Stimulated activated naive CD4-positive, alpha-beta T cell treated with Interleukin-2 at 50 U/mL for 16 hours (primary cell): Measurements from ENCODE around the gene MYG1.
"Not testable (repeated sequence)": the region's sequence is repeated elsewhere in the genome, so short reads cannot be mapped to it uniquely, and the experiment has no call there.

Experiments
- DNase-seq: peaks from one replicate; lab custom pipeline; 2025; lab: John Stamatoyannopoulos, UW

The MYG1 gene

DNA sequence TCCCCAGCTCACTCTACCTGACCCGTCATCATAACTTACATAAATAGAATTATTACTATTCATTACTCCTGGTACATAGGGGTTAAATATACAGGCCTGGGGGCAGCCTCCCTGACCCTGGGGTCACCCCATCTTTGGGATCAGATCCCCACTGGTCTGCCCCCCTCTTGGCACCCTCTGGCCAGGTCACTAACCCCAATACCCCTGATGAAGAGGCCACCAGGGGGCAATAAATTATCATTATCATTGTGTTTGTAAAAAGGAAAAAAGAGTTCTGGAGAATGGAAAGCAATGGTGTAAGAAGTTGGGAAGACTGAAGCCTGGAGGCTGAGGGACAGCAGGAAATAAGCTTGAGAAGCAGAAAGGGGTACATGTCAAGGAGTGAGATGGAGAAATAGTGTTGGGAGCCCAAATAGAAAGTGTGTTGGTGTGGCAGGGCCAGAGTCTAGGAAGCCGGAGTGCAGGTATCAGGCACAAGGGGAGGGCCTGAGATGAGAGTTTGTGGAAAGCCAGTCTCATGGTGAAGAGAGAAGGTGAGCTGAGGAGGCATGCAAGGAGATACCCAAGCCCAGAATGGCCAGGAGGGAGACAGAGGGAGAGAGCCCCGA, 28.0 kb downstream of the MYG1 start:
- no peak for DNase-seq

DNA sequence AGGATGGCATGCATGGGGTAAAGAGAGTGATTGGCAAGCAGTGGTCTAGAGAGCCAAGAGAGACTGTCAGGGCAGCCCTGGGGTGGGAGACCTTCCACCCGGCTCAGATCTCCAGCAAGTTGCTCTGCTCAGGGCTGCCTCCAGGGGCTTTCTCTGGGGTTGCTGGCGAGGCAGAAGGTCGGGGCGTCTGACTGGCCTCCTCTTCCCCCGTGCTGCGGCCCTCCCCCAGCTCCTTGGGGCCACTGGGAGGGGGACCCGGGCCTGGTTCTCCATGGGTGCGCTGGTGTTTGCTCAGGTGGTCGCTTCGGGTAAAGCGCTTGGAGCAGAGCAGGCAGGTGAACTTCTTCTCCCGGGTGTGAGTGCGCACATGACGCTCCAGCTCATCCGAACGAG, 28.5 kb downstream of the MYG1 start:
- no peak for DNase-seq

DNA sequence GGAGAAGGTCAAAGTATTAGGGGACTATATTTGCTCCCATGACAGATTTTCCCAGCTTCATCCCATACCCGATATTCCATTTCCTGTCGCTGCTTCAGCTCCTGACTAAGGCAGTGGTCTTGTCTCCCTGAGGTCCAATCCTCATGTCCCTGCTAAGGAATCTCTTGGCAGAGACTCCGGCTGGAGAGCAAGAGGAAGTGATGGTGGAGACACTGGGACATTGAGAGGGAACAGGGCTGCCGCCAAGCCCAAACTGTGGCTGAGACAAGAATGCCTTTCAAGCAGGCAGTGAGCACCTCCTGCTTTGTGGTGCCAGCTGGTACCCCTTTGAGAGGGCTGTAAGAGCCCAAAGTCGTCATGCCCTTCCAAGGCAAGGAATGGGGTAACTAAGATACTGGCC, 31.2 kb downstream of the MYG1 start:
- no peak for DNase-seq

DNA sequence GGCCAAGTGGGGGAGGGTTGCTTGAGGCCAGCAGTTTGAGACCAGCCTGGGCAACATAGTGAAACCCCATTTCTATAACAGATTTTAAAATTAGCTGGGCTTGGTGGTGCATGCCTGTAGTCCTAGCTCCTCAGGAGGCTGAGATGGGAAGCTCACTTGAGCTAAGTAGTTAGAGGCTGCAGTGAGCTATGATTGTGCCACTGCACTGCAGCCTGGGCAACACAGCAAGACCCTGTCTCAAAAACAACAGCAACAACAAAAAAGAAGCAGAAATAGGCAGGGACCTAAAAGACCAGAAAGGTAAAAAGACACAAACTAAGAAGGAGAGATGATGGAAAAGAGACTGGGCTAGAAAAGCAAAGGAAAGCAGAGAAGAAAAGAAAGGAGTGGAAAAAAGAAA, 32.8 kb downstream of the MYG1 start:
- not testable (repeated sequence) for DNase-seq

DNA sequence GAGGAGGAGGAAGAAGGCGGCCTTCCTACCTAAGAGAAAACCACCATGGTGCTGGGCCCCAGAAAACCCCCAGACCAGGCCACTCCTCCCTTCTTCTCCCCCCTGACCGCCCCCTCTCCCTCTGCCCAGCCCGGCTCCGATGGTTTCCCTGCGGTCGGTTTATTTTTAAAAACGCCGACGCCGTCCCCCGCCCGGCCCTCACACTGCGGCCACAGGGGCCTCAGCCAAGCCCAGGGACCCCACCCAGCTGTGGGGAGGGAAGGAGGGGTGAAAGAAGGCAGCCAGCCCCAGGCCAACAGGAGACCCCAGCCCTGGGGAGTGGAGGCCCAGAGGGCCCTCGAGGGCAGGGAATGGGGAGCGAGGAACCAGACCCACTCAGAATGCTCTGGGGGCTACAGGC, 33.2 kb downstream of the MYG1 start:
- no peak for DNase-seq

DNA sequence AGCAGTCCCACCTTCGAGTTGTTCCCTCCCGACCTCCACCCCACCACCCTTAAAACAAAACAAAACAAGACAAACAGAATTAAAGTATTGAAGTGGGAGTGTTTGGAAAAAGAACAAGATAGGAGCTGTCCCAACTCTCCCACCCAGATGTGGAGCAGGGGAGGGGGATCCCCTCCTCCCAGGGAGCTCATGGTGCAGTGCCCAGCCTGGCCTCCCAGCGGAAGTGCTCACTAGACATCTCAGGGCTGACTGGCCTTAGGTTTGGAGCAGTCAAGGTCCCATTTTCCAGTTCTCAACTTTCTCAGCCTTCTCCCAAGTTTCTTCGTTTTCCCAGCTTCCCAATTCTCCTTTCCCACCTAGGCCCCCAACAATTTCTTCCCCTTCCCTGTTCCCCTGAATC, 33.8 kb downstream of the MYG1 start:
- DNase-seq = no peak

DNA sequence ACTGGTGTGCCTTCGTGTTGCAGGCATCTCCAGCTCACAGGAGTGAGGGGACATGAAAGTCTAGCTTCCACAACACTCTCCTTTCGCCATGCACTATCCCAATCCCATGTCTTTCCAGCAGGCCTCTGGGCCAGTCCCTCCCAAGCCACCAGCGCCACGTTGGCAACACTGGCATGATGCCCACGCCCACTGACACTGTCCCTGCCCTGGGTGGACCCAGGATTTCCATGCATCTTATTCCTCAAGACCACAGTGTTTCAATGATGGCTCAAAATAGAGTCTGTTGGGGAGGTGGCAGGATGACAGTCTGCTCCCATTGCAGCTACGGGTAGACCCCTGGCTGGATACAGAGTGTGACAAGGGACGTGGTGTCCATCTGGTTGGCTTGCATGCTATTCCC, 34.4 kb downstream of the MYG1 start:
- DNase-seq = no peak

DNA sequence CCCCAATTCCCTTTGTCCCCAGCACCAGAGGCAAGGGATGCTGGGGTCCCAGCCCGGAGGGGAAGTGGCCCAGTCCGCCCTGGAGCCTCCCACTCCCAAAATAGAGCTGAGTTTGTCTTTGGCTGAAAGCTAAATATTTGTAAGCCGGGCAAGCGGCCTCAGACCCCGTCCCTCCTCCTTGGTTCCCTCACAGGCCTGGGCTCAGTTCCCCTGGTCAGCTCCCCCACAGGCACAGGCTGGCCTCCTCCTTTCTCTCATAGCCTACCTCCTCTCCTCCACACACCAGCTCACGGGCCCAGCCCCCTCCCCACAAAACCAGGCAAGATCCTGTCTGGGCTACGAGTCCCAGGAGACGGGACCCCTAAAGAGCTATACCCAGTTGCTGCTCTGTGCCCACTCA, 35.3 kb downstream of the MYG1 start:
- DNase-seq = no peak

DNA sequence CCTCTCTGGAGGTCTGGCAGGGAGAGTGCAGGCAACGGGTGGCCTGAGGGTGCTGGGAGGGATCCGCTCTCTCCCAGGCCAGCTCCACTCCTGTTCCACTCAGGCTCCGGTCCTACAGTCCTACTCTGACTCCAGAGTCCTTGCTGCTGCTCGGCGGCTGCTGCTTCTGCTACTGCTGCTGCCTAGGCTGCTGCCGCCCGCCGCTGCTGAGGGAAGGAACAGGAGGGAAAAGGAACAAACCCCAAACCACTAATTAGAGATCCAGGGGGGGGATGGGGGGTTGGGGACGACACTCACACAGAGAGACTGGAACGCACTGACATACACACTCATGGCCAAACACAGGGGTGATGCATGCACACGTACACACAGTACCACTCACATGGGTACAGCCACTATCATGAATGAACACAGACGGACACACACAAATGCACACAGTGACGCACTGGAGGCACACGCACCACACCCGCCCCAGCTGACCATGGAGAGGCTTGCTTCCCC, 36.7 kb downstream of the MYG1 start, which contains the start of gene SP7:
Gene SP7, minus strand, starts transcription at position 174 of the 501 bp plus-strand sequence. CDS start 708 bp downstream, outside the sequence.
- DNase-seq = no peak

DNA sequence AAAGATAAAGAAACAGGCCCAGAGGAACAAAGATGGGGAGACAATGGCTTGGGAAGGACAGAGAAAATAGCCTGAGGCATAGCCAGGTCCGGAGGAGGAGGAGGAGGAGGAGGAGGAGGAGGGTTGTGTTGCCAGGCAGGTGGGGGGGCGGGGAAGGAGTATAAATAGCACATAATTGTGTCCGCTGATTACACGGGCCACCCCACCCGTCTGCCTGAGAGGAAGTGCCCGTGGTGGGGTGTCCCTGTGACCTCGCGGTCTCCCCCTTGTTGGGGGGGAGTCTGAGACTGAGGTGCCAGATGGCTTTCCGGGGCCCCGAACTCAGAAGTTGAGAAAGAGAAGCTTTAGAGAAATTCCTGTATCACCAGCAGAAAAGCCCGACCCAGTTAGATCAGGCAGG, 38.5 kb downstream of the MYG1 start:
- DNase-seq = no peak

DNA sequence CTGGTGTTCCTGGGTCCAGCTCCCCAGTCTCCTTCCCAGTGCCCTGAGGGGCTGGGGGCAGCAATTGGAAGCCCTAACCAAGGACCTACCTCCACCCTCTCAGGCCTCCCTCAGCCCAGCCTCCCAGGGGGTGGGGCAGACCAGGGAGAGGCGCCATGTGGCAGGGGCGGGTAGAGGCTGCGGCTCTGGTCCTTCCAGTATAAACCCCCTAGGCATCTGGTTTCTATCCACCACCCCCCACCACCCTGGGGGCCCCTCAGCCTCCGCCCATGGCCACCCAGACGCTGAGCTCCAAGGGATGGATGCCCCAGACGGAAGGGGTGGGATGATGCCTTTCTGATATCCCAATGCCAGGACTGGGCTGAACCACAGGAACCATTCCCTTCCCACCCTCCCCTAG, 39.4 kb downstream of the MYG1 start:
- DNase-seq = no peak

DNA sequence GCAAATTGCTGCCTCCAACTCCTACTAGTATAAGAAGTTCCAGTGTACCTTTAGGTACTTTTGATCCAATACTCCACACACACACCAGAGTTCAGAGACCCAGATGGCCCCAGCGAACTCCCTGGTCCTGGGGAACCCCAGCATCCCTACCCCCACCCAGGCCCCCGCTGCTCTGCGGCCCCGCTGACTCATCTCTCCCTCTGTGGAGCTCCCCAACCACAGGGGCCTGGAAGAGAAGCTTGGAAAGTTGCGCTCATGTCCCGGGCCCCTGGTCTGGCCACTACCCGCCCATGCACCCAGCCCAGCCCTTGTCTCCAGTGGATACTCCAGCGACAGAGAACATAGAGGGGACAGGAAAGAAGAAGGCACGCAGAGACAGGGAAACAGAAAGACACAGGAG, 40.9 kb downstream of the MYG1 start:
- DNase-seq = no peak

DNA sequence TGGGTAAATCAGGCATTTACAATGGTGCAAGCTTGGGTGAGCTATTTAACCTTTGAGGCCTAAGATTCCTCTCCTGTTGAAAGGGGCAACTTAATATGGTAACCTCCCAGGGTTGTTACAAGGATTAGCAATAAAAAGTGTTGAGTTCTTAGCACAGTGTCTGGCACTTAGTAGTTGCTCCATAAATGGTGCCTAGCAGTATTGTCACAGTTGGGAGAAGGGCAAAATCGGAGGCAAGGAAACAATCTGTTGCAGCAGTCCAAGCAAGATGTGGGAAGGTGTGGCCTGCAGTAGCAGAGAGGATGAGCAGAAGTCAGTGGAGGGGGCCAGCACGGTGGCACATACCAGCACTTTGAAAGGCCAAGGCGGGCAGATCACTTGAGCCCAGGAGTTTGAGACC, 44.0 kb downstream of the MYG1 start:
- DNase-seq = no peak

DNA sequence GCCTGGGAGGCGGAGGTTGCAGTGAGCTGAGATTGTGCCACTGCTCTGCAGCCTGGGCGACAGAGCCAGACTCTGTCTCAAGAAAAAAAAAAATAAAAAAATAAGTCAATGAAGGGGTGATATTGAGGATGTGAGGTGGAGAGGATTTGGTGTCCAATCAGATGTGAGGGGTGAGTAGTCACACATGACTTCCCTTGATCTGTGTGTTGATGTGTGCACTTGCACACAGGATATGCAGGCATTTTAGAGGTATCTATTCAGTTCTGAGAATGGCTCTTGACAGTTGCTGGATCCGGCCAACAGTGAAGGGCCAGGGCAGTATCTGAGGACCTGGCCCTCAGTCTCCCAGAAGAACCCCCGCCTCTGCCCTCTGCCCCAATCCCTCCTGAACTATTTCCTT, 44.5 kb downstream of the MYG1 start:
- no peak for DNase-seq

DNA sequence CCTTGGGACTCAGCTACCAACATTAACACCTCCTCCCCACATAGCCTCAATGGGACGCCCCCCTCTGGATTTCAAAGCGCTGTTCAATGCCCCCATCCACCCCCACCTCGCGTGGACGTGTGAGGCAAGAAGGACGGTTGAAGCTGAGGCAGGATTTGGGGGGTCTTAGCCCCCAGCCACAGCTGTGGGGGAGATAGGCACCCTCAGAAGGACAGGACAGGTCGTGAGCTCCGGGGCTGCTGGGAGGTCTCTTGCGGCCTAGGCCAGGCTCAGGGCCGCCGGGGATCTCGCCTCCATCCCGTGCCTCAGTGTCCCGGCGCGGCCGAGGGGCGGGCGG, 45.0 kb downstream of the MYG1 start:
- DNase-seq = no peak

DNA sequence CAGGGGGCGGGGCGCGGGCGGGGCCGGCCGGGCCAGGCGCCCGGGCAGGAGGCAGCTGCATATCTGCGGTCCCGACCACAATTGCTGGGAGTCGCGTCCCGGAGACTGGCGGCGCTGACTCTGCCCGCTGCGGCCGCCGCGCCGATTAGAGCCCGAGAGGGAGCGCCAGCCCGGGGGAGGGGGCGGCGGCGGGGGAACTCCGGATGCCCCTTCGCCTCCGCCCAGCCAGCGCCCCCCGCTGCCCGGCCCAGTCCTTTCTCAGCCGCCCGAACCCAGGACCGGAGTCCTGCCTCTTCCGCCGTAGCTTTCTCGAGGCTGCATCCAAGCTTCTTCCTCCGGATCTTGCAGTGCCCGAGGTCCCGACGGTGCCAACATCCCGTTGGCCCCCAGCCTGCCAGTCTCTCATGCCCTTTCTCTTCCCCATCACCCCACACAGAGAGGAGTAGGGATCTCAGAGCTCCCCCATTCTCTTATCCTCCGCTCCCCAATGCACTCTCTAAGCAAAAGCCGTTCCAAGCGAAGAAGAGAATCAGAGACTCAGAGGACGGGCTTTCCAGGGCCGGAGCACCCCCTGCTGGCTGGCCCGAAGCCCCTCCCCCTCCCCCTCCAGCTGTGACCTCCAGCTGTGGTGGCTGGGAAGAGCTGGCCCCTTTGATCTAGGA, 45.5 kb downstream of the MYG1 start:
- peak; percentile 67 for DNase-seq

DNA sequence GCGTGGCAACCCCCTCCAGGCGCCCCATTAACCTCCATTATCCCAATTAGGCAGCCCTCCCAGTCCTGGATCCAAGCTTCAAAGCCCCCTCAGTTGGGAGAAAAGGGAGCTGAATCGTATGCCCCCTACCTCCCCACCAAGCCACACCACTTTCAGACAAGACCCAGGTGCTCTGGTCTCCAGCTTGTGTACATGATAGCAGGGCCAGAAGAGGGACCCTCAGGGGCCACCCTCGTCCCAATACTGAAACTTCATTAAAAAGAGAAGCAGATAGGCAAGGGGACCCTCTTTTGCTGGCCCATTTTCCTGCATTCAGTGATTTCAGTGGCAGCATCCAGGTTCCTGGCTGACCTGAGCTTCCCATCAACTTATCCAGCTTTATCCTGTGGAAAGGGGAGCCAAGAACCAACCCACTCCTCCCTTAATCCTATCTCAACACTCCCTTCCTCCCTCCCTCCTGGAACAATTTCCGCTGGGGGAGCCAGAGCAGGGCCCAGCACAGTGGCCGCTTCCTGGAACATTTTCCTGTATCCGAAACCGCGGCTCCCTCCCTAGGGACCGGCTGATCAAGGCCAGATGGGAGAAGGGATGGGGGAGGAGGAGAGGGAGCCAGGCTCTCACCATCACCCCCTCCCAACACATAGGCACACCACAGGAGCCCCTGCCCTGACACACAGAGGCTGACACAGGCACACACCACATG, 46.1 kb downstream of the MYG1 start:
- DNase-seq = no peak

DNA sequence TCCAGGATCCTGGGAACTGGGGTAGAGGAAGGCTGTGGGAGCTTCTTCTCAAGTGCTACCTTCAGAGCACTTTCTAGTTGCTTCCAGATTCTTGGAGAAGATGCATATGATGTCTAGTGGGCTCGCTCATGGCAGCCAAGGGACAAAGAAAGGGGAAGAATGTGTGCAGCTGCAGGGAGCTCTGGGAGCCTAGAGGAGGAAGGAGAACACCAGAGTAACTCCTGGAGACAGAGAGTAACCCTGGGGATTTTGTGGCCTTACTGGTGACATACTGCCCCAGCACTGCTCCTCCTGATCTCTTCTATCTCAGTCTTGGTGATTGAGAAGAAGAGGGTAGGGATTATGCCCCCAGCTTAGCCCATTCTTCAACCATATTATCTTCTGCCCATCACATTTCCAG, 47.0 kb downstream of the MYG1 start:
- DNase-seq = no peak

DNA sequence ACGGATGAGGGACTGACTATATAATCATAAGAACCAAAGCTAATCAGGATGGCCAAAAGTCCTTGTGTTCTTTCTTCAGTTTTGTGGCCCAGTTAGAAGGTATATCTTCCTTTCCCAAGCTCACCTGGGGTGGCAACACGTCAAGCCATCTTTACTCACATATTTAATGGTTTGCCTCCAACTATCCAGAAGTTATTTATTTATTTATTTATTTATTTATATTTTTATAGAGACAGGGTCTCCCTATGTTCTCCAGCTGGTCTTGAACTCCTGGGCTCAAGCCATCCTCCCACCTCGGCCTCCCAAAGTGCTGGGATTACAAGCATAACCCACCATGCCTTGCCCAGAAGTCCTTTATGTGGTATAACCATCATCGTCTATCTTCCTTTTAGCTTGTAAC, 48.4 kb downstream of the MYG1 start:
- no peak for DNase-seq

DNA sequence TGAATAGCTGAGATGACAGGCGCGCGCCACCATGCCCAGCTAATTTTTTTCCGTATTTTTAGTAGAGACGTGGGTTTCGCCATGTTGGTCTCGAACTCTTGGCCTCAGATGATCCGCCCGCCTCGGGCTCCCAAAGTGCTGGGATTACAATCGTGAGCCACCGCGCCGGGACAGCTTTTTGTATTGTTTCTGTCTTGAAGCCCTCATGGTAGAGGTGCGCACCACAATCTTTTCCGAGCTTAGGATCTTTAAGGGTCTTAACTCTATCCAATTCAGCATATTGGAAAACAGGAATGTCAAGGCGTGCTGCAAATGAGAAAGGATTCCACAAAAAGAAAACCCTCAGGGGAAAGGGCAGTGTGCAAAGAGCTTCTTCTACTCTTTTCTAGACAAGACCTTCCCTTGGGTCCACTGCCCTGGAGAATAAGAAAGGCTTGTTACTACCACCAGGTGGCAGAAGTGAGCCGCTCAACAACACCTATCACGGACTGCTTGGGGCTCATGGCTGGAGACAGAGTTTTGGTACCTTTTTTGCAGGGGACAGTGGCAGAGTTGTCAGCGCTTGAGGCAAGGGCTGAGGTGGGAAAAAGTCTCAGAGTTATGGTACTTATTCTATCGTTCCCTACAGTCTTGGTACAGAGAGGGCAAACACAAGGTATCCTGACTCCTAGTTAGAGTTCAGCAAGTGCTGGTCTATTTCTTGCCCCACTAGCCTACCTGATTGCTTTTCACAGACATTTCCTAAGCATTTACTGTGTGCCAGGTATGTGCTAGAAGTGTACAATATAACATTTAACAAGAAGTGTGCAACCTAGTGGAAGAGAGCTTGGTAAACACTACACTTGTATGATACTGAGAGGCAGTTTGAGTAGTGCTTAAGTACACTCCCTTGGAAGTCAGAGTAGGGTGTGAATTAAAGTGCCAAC, 53.1 kb downstream of the MYG1 start:
- DNase-seq = peak; percentile 74

DNA sequence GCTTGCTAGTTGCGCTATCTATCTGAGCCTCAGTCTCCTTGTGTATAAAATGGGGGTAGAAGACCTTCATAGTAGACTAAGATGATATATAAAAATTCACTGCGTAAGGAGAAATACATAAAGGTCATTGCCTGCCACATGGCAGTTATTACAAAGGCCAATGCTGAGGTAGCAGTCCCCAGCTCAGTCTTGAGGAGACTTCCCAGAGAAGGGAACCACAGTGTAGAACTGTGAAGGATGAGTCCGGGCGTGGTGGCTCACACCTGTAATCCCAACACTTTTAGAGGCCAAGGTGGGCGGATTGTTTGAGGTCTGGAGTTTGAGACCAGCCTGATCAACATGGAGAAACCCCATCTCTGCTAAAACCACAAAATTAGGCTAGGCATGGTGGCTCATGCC, 53.8 kb downstream of the MYG1 start:
- DNase-seq = no peak

DNA sequence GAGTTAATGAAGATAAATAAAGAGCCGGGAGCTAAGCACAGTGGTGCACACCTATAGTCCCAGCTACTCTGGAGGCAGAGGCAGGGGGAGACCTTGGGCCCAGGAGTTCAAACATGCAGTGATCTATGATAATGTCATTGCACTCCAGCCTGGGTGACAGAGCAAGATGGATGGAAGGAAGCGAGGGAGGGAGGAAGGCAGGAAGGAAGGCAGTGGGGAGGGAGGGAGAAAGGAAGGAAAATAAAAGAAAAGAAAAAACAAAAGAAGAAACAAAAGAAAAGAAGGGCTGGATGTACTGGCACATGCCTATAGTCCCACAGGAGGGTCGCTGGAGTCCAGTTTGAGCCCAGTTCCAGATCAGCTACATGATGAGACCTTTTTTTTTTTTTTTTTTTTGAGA, 55.6 kb downstream of the MYG1 start:
- no peak for DNase-seq
